Measurements from ENCODE around the gene IQCH.

DNA sequence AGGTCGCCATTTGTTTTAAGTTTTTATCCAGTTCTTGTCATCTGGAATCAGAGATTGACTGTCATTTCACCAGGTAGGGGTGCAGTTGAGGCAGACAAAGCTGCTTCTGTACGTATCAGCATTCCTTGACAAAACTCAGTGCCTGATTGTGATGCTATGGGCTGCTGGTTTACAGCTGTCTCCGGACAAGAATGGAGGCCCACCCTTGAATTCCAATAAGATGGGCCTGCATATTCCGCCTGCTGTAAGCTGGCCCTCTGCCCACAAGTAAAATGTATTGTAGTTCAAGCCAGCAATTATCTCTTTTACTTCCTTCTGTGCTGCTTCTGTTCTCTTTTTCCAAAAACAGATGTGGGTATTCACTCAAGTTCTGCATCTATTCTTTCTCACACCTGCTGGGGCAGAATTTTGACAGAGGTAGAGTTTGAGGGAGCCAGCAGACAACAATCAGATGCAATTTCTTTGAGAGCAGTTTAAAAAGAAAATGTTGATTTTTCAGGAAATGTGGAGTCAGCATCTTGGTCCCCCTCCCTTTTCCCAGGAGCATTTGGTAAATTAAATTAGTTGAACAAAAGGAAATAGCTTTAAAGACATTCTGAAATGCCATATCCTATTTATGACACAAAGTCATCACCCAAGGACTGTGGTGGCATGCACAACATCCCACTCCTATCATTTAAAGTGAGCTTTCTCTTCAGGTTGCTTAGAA lies 53.5 kb downstream of the IQCH start:
- TF ChIP-seq EZH2 (IDR thresholded peaks at IDR 0.05; ENCODE audit: low read length, missing control alignments): no peak
- TF ChIP-seq, protein P1, sequence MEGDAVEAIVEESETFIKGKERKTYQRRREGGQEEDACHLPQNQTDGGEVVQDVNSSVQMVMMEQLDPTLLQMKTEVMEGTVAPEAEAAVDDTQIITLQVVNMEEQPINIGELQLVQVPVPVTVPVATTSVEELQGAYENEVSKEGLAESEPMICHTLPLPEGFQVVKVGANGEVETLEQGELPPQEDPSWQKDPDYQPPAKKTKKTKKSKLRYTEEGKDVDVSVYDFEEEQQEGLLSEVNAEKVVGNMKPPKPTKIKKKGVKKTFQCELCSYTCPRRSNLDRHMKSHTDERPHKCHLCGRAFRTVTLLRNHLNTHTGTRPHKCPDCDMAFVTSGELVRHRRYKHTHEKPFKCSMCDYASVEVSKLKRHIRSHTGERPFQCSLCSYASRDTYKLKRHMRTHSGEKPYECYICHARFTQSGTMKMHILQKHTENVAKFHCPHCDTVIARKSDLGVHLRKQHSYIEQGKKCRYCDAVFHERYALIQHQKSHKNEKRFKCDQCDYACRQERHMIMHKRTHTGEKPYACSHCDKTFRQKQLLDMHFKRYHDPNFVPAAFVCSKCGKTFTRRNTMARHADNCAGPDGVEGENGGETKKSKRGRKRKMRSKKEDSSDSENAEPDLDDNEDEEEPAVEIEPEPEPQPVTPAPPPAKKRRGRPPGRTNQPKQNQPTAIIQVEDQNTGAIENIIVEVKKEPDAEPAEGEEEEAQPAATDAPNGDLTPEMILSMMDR (conservative IDR thresholded peaks at IDR 0.05 in 1 of 2, IDR thresholded peaks at IDR 0.05 in 1 of 2; ENCODE audit: low read depth in 1 of 2, low read length in 2 of 2): no peak
